Stimulated activated CD4-positive, alpha-beta T cell treated with anti-CD3 and anti-CD28 coated beads, Interleukin-1b, Interleukin-23, amount 100 ng/mL, for 24 hours (primary cell): ENCODE results near the gene PLCB1.
"Not testable (repeated sequence)": the region's sequence is repeated elsewhere in the genome, so short reads cannot be mapped to it uniquely, and the experiment has no call there.

ENCODE experiments used
- DNase-seq, 4 experiments: peaks; one replicate each; pipeline ENCODE4 v3.0.0-alpha.2; 2020; ENCODE audit warnings: low read depth in 4 of 4, low spot score in 1 of 4

PLCB1 gene

DNA sequence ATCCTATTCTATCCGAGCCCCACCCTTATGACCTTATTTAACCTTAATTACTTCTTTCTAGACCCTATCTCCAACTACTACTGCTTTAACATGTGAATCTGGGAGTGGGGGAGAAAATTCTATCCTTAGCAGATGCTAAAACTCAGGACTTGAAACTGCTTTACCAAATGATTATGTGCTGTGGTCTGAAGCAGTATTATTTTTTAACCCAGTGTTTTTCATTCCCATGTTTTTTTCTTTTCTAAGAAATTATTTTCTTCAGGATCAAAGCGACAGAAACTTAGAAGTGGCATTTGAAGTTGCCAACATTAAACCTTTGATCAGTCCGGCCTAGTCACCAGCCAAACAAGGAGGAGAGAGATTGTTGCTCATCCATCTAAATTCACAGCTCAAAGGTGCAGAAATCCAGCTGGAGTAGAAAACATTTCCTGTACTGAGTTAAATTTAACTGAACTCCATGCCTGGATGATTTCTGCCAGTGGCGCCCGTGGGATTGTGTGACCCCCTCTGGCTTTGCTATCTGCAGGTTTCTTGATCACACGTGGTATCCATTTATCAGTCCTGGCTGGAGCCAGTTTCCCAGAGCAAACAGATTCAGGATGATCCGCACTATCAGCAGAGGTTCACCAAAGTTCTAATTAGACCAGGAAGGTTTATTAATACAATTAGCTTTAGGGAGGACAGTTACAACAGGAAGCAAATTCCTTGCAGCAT is 300.5 kb downstream of the PLCB1 start:
- no peak for DNase-seq

DNA sequence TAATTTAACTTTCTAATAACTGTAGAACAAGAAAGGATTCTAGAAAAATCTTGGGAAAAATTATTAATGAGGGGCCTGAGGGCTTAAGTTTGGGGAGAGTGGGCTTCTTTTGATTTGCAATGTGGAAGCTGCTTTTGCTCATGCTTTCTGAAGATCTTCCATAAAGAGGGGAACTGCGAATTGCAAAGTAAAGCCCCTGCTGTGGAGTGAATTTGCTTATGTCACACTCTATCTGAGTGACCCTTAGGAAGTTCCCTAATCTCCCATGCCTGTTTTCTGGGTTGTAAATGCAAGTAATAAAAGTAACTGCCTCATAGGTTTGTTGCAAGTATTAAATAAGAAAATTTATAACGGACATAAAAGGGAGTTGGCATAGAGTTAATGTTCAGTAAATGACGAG is 301.2 kb downstream of the PLCB1 start:
- no peak for DNase-seq

DNA sequence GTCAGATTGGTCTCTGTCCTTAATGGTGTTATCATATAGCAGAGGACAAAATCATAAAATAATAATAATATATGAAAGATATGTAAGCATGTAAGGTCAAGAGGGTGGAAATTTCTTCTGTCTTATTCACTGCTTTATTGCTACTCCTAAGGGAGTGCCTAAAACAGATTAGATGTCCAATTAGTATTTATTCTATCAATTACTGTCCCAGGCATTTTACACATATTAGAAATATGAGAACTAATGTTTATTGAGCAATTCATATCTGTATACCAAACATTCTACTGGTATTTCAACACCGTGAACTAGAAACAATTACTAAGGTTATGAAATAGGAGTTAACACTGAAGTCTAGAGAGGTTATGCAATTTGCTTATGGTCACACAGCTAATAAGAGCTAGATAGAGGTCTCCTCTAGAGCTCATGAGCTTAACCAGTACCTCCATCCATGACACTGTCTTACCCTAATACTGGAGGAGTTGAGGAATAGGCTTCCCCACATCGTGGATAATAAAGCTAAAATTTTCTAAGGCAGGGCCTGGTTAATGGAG is 302.3 kb downstream of the PLCB1 start:
- DNase-seq, result no peak

DNA sequence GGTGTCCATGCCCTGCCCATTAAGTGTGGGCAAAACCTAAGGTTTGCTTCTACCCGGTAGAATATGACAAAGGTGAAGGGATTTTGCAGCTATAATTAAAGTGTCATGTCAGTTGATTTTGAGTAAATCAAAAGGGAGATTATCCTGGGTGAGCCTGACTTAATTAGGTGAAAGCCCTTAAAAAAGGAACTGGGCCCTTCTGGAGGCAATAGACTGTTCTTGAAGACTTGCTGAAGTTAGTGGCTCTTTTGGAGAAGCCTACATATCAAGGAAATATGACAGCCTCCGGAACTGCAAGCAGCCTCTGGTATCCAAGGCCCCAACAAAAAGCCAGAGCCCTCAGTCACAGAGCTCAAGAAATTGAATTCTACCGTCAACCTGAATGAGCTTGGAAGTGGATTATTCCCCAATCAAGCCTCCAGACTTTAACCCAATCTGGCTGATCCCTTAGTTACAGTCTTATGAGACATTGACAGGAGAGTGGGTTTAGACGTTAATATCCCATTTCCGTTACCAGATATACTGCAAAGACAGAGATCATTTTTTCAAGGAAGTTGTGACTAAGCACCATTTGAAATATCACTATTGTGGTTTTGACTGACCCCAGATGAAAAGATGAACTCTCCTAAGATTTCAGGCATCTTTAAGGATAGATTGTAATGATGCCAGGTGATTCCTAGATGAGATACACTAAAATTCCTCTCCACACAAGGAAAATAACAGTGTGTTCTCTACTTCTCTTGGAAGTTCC is 303.4 kb downstream of the PLCB1 start:
- no peak for DNase-seq

DNA sequence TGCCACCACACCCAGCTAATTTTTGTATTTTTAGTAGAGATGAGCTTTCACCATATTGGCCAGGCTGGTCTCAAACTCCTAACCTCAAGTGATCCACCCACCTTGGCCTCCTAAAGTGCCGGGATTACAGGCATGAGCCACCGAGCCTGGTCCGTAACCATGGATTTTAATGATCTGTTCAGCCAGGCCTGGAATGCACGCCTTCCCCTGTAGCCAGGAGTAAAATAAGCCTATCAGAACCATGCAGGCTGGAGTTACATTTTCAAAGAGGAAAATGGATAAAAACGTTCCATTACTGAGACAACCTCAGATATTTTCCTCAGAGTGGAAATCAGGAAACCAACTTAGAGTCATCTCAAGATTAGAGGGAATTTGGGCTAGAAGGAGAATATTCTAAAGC is 304.9 kb downstream of the PLCB1 start:
- not testable (repeated sequence) for DNase-seq

DNA sequence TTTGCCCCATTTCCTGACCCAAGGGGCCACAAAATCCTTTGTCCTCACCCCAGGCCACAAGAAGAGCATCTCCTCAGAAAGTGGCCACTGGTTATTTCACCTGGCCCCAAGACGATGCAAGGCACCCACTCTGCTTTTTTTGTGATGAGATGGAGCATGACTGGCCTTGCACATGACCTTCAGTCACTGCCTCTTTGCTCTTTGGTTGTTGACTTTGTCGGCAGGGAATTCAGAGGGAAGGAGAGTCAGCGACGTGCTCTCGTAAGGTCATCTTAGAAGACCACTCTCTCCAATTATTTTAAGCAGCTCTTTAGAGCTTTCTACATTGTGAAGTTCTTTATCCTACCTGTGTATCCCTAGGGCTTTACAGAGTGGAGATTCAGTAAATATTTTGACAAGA is 306.7 kb downstream of the PLCB1 start:
- DNase-seq, result no peak

DNA sequence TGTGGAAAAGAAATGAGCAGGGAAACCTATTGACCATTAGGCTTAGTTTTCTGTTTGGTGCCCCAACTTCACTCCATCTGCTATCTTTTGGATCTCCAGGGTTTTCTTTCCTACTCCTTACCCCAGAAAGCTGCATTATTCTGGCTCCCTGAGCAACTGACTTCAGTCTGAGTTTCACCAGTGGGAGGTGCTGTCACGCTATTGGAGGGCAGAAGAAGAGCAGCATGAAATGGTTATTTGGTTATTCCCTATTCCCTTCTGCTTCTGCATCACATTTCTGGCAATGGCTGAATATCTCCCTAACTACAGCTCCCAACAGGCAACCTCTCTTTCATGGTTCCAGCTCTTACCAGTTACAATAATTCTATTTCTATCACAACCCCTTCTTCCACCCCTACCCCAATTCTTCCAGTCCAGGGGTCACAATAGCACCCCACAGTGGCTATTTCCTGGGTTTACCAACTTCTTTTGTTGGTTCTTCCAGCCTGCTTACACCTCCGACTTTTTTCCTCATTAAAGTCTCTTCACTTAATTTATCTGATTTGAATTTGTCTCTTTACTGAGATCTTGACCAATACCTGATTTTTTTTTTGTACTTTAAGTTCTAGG is 311.5 kb downstream of the PLCB1 start:
- no peak for DNase-seq

DNA sequence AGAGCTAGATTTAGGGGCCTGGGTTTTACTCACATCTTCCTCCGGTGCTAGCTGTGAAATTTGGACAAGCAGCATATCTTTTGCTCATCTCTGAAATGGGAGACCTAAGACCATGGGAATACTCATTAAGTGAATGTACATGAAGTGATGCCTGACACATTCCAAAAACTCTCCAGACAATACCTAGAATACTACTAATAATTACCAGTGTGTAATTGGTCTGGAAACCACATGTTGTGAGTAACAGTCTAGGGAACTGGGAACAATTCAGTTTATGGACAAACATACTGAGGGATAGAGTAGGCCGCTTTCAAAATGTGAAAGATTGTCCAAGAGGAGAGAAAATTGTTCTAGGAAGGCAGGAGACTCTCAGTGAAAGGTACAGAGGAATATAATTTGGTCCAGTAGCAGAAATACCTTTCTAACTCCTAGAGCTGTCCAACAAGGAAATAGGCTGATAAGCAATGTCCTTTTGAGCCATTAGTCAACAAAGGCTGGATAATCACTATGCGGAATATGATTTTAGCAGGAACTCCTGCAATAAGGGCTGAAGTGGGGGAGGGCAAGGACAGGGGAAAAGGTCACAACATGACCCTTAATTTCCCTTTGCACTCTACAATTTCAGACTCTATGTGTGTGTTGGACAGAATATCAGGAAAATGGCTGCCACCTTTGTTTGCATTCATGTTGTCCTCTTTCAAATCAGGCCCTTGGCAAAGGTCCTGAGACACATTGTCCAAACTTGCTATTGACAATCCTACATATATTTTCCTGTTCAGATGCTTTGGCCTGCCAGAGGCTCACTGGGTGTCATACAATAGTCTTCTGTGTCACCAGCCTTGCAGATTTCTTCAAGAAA is 315.4 kb downstream of the PLCB1 start:
- DNase-seq, result no peak

DNA sequence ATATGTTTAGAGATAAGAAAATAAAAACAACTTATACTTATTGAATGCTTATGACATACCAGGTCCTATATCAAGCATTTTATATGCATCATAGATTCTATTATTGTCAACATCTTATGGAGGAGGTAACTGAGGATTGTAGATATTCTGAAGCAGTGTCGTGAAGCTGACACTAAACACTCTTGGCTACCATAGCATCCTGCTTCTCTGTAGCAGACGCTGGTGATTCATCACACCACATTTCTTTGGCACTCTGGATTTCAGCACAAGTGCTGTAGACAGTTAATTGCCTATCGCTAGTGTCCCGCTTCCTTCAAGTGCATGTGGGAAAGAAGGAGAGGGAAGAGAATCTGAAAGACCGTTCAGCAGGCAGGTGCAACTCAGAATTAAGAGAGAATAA is 317.1 kb downstream of the PLCB1 start:
- no peak for DNase-seq

DNA sequence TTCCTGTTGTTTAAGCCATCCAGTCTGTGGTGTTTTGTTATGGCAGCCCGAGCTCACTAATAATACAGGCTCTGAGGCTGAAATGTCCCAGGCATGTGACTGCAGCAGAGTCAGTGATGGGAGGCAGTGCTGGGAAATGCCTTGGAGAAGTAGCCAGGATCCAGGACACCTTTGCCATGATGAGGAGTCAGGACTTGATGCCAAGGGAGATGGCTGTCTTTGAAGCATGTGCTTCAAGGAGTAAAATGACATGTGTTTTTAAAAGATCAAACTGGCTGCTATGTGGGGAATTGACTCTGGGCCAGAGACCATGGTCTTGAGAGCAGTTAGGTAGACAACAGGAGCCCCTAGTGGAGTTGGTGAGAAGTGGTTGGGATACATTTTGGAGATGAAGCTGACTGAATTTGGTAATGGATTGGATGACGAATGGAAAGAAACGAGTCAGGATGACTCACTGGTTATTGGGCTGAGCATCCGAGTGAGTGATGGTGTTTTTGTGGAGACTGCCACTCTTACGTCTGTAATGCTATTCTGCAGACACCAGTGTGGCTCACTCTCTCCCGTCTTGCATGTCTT is 322.2 kb downstream of the PLCB1 start:
- no peak for DNase-seq

DNA sequence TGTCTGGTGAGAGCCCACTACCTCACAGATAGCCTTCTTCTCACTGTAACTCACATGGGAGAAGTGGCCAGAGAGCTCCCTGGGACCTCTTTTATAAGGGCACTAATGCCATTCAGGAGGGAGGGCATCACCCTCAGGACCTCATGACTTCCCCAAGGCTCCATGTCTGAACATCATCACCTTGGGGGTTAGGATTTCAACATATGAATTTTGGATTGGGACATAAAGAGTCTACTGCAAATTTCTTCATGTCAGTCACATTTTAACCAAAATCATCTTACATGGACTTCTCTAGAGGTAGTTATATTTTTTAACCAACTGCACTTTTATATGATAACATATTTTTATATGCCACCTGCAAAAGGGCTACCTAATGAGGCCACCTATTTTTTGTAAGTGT is 324.7 kb downstream of the PLCB1 start:
- DNase-seq, result no peak

DNA sequence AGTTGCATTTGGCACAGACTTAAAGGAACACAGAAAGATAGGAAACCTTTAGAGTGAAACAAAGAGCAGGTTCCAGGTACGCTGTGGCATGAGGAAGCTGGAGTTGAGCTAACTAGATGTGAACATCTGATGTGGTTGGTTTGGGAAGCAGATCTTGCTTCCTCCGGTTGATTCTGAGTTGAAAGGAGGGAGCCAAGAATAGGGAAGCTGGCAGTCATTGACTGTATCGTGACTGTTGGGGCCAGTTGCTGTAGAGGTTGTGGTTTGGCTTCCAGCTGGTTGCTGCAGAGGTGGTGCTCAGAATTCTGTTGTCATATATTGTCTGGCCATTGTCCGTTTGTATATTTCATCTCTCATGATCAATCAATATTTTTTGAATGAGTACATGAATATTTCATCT is 325.9 kb downstream of the PLCB1 start:
- no peak for DNase-seq

DNA sequence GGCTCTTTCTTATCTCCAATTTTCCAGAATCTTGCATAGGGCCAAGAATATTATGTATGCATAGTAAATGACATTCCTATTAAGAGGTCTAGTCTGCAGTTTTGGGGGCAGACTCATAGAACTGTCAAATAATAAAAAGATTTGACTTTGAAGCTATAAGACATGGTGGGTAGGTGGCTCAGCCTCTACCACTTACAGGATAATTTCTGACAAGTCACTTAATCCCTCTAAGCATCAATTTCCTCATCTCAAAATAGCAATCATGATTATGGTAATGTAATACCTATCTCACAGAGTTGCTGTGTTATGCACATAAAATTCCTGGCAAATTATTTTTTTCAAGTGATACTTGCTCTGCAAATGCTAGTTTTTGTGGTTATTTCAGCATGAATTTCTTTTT is 329.1 kb downstream of the PLCB1 start:
- DNase-seq, result no peak

DNA sequence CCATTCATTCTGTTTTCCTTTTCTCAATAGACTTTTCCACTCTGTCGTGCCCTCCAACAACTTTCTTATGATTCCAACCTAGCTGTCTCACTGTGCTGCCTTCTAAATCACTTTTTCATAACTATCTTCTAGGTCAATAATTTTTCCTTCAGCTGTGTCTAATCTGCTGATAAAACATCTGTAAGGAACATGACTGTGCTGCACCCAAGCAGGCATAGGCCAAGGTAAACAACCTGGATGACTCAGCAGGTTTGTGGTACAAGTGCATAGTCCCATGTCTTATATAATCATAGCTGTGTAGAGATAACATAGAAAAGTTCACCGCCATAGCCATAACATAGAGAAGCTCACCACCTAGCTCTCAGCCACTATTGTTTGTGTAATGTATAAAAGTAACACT is 332.3 kb downstream of the PLCB1 start:
- DNase-seq, result no peak

DNA sequence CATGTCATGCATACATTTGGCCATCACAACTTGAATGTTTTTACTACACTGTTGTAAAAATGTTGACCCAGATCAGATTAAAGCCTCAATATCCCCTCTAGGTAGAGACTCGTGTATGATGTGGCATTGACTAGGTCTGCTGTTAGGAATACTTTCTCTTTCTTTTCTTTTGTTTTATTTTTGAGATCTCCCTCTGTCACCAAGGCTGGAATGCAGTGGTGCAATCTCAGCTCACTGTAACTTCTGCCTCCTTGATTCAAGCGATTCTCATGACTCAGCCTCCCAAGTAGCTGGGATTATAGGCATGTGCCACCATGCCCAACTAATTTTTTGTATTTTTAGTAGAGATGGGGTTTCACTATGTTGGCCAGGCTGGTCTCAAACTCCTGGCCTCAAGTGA is 334.7 kb downstream of the PLCB1 start:
- not testable (repeated sequence) for DNase-seq

DNA sequence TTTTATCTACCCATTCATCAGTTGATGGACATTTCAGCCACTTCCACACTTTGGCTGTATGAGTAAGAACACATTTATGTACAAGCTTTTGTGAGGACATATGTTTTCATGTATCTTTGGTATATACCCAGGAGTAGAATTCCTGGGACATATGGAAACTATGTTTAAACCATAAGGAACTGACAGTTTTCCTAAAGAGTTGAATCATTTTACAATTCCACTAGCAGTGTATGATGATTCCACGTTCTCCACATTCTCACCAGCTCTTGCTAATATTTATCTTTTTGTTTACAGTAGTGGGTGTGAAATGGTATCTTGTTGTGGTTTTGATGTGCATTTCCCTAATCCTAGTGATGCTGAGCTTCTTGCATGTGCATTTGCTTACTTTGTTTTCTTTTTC is 338.1 kb downstream of the PLCB1 start:
- DNase-seq, result no peak

DNA sequence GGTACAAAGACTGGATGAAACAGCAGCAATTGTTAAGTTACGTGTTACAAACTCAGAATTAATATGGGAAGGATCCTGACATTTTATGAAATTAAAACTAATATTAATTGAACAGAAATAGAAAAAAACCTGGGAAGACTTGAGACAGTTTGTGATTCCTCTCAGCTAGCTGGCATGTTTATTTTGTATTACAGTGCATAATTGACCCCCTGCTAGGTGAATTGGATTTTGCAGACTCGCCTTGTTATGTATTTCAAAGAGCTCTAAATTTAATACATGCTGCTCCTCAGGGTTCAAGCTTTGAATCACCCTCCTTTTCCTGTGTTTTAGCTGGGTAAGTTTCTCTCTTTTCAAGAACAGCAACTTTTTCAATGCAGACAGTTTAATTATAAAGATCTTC is 339.4 kb downstream of the PLCB1 start:
- DNase-seq, result no peak

DNA sequence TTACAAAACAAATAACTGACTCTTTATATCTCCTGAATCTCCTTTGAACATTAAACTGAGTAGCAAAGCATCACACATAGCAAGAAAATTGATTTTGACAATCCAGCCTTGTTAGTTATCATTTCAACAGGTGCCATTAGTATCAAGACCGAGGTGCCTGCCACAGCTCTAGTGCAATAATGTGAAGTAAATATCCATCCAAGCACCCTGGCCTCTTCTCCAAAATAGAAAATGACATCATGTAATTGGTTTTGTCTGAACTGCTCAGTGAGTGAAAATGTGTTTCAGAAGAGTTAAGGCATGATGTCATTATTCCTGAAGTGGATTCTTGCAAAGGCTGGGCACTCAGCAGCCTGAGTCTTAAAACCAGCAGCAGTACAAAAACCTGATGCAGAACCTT is 341.4 kb downstream of the PLCB1 start:
- DNase-seq, result no peak

DNA sequence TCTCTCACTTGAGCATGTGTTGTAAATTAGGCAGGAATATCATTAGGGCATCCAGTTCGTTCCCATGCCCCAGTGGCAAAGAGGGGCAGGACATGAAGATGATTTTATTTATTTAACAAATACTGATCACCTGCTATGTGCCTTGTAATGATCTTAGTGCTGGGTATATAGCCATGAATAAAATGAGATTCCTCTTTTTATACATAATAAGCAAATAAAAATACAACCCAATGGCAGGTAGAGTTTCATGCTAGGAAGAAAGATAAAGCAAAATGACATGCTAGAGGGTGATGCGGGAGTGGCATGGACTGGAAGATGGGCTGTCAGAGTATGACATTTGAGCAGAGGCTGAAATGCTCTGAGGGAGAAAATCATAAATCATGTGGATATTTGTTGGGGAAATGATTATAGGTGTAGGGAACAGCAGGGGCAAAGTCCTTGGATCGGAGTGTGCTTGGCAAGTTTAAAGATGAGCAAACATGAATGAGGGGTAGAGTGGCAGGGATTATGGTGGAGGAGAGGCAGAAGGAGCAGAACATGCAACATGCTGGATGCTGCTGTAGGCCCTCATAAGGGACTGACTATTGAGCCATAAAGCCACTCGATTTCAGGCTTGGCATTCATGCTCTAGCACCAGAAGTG is 342.1 kb downstream of the PLCB1 start:
- DNase-seq, result no peak

DNA sequence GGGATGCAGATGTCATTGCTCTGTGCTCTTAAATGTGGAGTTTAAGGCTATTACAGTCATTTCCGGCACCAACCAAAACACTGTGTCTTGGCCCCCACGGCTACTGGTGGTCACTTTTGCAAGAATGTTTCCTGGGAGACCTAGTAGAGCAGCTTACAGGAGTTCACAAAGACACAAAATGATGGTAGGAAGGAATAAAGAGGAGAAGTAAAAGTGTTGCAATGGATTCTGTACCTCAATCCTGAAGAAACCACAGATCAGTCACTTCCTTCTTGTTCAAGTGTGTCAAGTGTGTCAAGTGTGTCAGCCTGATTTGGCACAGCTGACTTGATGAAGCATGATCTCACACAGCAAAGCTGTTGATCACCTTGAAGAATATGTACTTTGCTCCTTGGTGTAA is 344.0 kb downstream of the PLCB1 start:
- no peak for DNase-seq
